Endothelial cell of umbilical vein (primary cell): ENCODE data around the gene DAP3.

Experiments
- POLR2AphosphoS5 ChIP-seq: IDR thresholded peaks from 2 replicates; pipeline ENCODE4 v1.6.1; 2012; ENCODE audit warnings: low read depth, mild to moderate bottlenecking, control low read depth, low read length, moderate library complexity; ENCODE audit not compliant: insufficient read depth
- TF ChIP-seq, protein P1 (sequence below), 2 donors: IDR thresholded peaks; 1 replicate in 1 of 2; 2 replicates in 1 of 2; pipeline ENCODE4 v1.5.1; 2011; ENCODE audit warnings: low read length in 2 of 2, mild to moderate bottlenecking in 2 of 2, moderate library complexity in 2 of 2, control low read depth in 1 of 2, inconsistent platforms in 1 of 2, low read depth in 1 of 2; ENCODE audit not compliant: insufficient read depth in 1 of 2; ENCODE audit errors: extremely low read depth in 1 of 2

DNA sequence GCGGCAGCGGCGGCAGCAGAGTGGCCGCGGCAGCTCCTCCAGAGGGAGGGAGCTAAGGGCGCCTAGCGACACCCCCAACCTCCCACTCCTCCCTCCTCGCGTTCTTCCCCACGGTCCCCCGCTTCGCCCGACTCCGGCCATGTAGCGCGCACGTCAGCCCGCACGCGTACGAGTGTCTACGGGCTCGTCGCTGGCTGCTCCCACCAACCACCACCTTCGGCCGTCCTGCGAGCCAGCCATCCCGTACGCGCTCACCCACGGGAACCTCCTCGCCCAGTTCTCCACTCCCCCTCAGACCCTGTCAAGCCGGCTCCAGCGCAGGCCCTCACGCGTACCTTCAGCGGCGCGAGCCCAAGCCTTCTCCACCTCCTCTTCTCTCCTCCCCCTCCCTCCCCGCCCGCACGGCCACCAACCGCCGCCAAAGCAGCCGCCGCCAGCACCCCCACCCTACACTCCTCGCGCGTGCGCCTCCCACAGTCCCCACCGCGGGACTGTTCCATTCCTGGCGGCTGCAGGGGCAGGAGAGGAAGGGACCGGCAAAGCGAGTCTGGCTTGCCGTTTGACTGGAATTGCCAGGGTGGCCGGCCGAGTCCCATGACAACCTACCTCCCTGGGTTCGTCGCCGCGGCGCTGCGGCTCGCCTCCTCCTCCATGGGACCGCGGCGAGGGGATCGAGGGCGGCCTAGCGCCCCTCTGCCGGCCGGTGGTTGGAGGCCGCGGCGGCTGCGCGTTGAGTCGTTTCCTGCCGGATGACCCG, 389 bp upstream of the DAP3 start, which contains the start of gene YY1AP1:
- TF ChIP-seq, protein P1, sequence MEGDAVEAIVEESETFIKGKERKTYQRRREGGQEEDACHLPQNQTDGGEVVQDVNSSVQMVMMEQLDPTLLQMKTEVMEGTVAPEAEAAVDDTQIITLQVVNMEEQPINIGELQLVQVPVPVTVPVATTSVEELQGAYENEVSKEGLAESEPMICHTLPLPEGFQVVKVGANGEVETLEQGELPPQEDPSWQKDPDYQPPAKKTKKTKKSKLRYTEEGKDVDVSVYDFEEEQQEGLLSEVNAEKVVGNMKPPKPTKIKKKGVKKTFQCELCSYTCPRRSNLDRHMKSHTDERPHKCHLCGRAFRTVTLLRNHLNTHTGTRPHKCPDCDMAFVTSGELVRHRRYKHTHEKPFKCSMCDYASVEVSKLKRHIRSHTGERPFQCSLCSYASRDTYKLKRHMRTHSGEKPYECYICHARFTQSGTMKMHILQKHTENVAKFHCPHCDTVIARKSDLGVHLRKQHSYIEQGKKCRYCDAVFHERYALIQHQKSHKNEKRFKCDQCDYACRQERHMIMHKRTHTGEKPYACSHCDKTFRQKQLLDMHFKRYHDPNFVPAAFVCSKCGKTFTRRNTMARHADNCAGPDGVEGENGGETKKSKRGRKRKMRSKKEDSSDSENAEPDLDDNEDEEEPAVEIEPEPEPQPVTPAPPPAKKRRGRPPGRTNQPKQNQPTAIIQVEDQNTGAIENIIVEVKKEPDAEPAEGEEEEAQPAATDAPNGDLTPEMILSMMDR (IDR thresholded peaks at IDR 0.05; ENCODE audit: extremely low read depth in 1 of 2, insufficient read depth in 1 of 2, low read depth in 1 of 2, low read length in 2 of 2), result no peak
- peak; percentile 48 for TF ChIP-seq POLR2AphosphoS5
